8988T (cell line): Measurements from ENCODE around the gene PLA2G15.

Experiments
- DNase-seq: peaks from one replicate; pipeline ENCODE4 v3.0.0; 2011

Gene PLA2G15

GRCh38 chr16:68299571-68300453 is 54.6 kb downstream of the PLA2G15 start:
- DNase-seq = no peak

GRCh38 chr16:68300734-68301459 is 55.7 kb downstream of the PLA2G15 start:
- no peak for DNase-seq

- no peak for DNase-seq
Observed at GRCh38 chr16:68306633-68307032, 61.5 kb downstream of the PLA2G15 start.

- no peak for DNase-seq
Observed at GRCh38 chr16:68309799-68310198, 64.6 kb downstream of the PLA2G15 start.

GRCh38 chr16:68310437-68310773 is 65.2 kb downstream of the PLA2G15 start:
- peak; percentile 71 for DNase-seq
